ENCODE results near the gene PCDHA3.
"Not testable (repeated sequence)": the region's sequence is repeated elsewhere in the genome, so short reads cannot be mapped to it uniquely, and the experiment has no call there.

The PCDHA3 gene

GRCh38 chr5:140800816-140801493, at the start of gene PCDHA3:
Gene PCDHA3 (plus strand): TSS chr5:140801057.
- in situ Hi-C loops (cut with MboI; ENCODE audit: low sequenced_read_pairs): no loop called here

GRCh38 chr5:140753561-140753960, 47.3 kb upstream of the PCDHA3 start:
- in situ Hi-C loops (cut with MboI; ENCODE audit: low sequenced_read_pairs): no loop called here

DNA sequence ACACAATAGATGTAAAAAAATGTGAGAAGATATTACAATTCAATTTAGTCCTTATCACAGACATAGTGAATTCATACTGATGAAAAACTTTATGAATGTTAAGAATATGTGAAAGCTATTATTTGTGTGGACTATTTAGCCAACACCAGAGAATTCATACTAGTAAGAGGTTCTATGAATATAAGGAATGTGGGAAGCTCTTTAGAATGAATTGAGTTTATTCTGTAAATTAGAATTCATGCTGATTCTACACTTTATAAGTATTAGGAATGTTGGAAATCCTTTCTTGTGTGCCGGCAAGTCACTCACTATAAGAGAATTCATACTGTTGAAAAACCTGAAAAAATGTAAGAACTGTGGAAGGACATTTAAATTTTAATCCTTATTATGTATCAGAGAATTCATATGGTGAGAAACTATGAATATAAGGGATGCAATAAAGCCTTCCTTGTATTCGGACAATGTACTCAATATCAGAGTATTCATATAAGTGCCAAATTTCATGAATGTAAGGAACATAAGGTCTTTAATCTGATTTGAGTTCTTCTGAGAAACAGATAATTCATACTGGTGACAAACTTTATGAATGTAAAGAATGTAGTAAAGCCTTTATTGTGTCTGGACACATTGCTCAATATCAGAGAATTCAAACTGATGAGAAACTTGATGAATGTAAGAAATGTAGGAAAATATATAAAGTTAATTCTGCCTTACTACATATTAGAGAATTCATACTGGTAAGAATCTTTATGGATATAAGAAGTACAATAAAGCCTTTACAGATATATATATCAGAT, 36.5 kb upstream of the PCDHA3 start:
- in situ Hi-C loops (cut with MboI; ENCODE audit: low sequenced_read_pairs): no loop called here

GRCh38 chr5:140767444-140767843, 33.4 kb upstream of the PCDHA3 start:
- in situ Hi-C loops (cut with MboI; ENCODE audit: low sequenced_read_pairs): no loop called here

- in situ Hi-C loops (cut with MboI; ENCODE audit: low sequenced_read_pairs): no loop called here
Observed at GRCh38 chr5:140780512-140780911, 20.3 kb upstream of the PCDHA3 start.

- in situ Hi-C loops (cut with MboI; ENCODE audit: low sequenced_read_pairs): no loop called here
Observed at GRCh38 chr5:140785905-140786686, 14.8 kb upstream of the PCDHA3 start, which contains the start of gene PCDHA1. Gene PCDHA1 (plus strand): TSS chr5:140786140.

- in situ Hi-C loops (cut with MboI; ENCODE audit: low sequenced_read_pairs): not testable (repeated sequence)
Observed at GRCh38 chr5:140787422-140787821, 13.4 kb upstream of the PCDHA3 start.

DNA sequence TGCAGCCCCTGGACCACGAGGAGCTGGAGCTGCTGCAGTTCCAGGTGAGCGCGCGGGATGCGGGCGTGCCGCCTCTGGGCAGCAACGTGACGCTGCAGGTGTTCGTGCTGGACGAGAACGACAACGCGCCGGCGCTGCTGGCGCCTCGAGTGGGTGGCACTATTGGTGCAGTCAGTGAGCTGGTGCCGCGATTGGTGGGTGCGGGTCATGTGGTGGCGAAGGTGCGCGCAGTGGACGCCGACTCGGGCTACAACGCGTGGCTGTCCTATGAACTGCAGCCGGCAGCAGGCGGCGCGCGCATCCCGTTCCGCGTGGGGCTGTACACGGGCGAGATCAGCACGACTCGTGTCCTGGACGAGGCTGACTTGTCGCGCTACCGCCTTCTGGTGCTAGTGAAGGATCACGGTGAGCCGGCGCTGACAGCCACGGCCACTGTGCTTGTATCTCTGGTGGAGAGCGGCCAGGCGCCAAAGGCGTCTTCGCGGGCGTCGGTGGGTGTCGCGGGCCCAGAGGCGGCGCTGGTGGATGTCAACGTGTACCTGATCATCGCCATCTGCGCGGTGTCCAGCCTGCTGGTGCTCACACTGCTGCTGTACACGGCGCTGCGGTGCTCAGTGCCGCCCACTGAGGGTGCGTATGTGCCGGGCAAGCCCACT, 12.9 kb upstream of the PCDHA3 start:
- in situ Hi-C loops (cut with MboI; ENCODE audit: low sequenced_read_pairs): not testable (repeated sequence)

GRCh38 chr5:140791089-140791488, 9.8 kb upstream of the PCDHA3 start:
- in situ Hi-C loops (cut with MboI; ENCODE audit: low sequenced_read_pairs): no loop called here

DNA sequence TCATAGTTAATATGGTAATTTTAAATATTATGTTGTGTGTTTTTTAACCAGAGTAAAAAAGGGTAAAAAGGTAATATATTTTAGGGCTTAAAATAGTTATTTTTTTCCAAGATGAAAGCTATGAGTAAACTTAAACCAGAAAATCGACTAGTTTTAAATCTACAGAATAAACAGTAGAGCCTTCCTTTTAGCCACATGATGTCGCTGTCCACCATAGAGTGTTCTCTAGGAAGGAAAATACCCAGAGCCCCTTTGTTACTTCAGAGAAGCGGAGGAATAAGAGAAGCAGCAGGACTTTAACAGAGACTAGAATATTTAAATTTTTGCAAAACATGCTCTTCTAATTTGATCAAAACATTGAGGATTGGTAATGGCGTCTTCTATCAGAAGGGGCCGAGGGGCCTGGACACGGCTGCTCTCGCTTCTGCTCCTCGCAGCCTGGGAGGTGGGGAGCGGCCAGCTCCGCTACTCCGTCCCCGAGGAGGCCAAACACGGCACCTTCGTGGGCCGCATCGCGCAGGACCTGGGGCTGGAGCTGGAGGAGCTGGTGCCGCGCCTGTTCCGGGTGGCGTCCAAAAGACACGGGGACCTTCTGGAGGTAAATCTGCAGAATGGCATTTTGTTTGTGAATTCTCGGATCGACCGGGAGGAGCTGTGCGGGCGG, 6.1 kb upstream of the PCDHA3 start, which contains the start of gene PCDHA2:
Gene PCDHA2 (plus strand): TSS at position 258 of the 664 bp plus-strand sequence.
- in situ Hi-C loops (cut with MboI; ENCODE audit: low sequenced_read_pairs): no loop called here

DNA sequence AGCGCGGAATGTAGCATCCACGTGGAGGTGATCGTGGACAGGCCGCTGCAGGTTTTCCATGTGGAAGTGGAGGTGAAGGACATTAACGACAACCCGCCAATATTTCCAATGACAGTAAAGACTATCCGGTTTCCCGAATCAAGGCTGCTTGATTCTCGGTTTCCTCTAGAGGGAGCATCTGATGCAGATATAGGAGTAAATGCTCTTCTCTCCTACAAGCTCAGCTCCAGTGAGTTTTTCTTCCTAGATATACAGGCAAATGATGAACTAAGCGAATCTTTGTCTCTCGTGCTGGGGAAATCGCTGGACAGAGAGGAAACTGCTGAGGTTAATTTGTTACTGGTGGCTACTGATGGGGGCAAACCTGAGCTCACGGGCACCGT, 5.6 kb upstream of the PCDHA3 start:
- in situ Hi-C loops (cut with MboI; ENCODE audit: low sequenced_read_pairs): no loop called here

GRCh38 chr5:140796072-140796717, 4.7 kb upstream of the PCDHA3 start:
- in situ Hi-C loops (cut with MboI; ENCODE audit: low sequenced_read_pairs): not testable (repeated sequence)

- in situ Hi-C loops (cut with MboI; ENCODE audit: low sequenced_read_pairs): no loop called here
Observed at GRCh38 chr5:140796718-140797095, 4.2 kb upstream of the PCDHA3 start.

- in situ Hi-C loops (cut with MboI; ENCODE audit: low sequenced_read_pairs): no loop called here
Observed at GRCh38 chr5:140801494-140801841, 611 bp downstream of the PCDHA3 start.

DNA sequence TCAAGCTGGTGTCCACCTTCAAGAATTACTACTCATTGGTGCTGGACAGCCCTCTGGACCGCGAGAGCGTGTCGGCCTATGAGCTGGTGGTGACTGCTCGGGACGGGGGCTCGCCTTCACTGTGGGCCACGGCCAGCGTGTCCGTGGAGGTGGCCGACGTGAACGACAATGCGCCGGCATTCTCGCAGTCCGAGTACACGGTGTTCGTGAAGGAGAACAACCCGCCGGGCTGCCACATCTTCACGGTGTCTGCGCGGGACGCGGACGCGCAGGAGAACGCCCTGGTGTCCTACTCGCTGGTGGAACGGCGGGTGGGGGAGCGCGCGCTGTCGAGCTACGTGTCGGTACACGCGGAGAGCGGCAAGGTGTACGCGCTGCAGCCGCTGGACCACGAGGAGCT, 1.5 kb downstream of the PCDHA3 start:
- in situ Hi-C loops (cut with MboI; ENCODE audit: low sequenced_read_pairs): not testable (repeated sequence)

DNA sequence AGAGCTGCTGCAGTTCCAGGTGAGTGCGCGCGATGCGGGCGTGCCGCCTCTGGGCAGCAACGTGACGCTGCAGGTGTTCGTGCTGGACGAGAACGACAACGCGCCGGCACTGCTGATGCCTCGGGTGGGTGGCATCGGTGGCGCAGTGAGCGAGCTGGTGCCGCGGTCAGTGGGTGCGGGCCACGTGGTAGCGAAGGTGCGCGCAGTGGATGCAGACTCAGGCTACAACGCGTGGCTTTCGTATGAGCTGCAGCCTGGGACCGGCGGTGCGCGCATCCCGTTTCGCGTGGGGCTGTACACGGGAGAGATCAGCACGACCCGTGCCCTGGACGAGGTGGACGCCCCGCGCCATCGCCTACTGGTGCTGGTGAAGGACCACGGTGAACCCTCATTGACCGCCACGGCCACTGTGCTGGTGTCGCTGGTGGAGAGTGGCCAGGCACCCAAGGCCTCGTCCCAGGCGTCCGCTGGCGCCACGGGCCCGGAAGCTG, 2.0 kb downstream of the PCDHA3 start:
- in situ Hi-C loops (cut with MboI; ENCODE audit: low sequenced_read_pairs): no loop called here

GRCh38 chr5:140806834-140807775, 6.2 kb downstream of the PCDHA3 start, which contains the start of gene PCDHA4:
Gene PCDHA4 (plus strand): TSS chr5:140807068.
- in situ Hi-C loops (cut with MboI; ENCODE audit: low sequenced_read_pairs): no loop called here

DNA sequence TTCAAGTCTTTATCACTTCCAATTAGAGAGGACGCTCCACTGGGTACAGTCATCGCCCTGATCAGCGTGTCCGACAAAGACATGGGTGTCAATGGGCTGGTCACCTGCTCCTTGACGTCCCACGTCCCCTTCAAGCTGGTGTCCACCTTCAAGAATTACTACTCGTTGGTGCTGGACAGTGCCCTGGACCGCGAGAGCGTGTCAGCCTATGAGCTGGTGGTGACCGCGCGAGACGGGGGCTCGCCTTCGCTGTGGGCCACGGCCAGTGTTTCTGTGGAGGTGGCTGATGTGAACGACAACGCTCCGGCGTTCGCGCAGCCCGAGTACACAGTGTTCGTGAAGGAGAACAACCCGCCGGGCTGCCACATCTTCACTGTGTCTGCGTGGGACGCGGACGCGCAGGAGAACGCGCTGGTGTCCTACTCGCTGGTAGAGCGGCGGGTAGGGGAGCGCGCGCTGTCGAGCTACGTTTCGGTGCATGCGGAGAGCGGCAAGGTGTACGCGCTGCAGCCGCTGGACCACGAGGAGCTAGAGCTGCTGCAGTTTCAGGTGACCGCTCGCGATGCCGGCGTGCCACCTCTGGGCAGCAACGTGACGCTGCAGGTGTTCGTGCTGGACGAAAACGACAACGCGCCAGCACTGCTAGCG, 7.5 kb downstream of the PCDHA3 start:
- in situ Hi-C loops (cut with MboI; ENCODE audit: low sequenced_read_pairs): not testable (repeated sequence)
